ENCODE measurements around the gene RAD9A.
A peak's percentile ranks its signal among the peaks of the same experiment; 100 is the strongest.

RAD9A gene

GRCh38 chr11:67351275-67352005 lies 40.3 kb upstream of the RAD9A start (continued):
- TF ChIP-seq CREB5 (CRISPR knock-in tag; IDR thresholded peaks at IDR 0.05; ENCODE audit: low read depth) (no peak), ZNF8 (CRISPR knock-in tag; IDR thresholded peaks at IDR 0.05) (no peak)

- TF ChIP-seq CSRNP3 (CRISPR knock-in tag; IDR thresholded peaks at IDR 0.05) (no peak), OSR1 (CRISPR knock-in tag; IDR thresholded peaks at IDR 0.05) (no peak), ZFP3 (CRISPR knock-in tag; IDR thresholded peaks at IDR 0.05) (no peak)
- no peak; the same call in 2 of the 3 replicates for ATAC-seq
These were observed 39.1 kb upstream of the RAD9A start for GRCh38 chr11:67352546-67353316.

GRCh38 chr11:67353317-67354074 lies 38.3 kb upstream of the RAD9A start, which contains the start of gene POLD4:
POLD4 (minus strand) TSS chr11:67353546; CDS start chr11:67353399, 147 bp downstream.
- no peak for TF ChIP-seq PPARA (CRISPR knock-in tag; IDR thresholded peaks at IDR 0.05; ENCODE audit: borderline replicate concordance)
- 0 out of 2 replicates have a peak, but pooled peaks have one; percentile 27 for TF ChIP-seq GLIS3 (CRISPR knock-in tag; IDR thresholded peaks at IDR 0.05)
- ATAC-seq = peak; percentile 86

- no peak for TF ChIP-seq CSRNP3 (CRISPR knock-in tag; IDR thresholded peaks at IDR 0.05)
- TF ChIP-seq TOX (CRISPR knock-in tag; IDR thresholded peaks at IDR 0.05; ENCODE audit: borderline replicate concordance) = no peak
- no peak for TF ChIP-seq PATZ1 (CRISPR knock-in tag; IDR thresholded peaks at IDR 0.05; ENCODE audit: borderline replicate concordance)
- TF ChIP-seq SNAI2 (CRISPR knock-in tag; IDR thresholded peaks at IDR 0.05) = no peak
- TF ChIP-seq TSHZ2 (CRISPR knock-in tag; IDR thresholded peaks at IDR 0.05) = no peak
- TF ChIP-seq TCF4 (CRISPR knock-in tag; IDR thresholded peaks at IDR 0.05; ENCODE audit: borderline replicate concordance) = no peak
- TF ChIP-seq ZNF70 (CRISPR knock-in tag; IDR thresholded peaks at IDR 0.05) = no peak
- TF ChIP-seq RARB (CRISPR knock-in tag; IDR thresholded peaks at IDR 0.05) = no peak
- no peak for TF ChIP-seq CREB5 (CRISPR knock-in tag; IDR thresholded peaks at IDR 0.05; ENCODE audit: low read depth)
- TF ChIP-seq ZFP30 (CRISPR knock-in tag; IDR thresholded peaks at IDR 0.05) = no peak
- no peak for TF ChIP-seq ESRRG (CRISPR knock-in tag; IDR thresholded peaks at IDR 0.05)
- TF ChIP-seq CSDC2 (CRISPR knock-in tag; IDR thresholded peaks at IDR 0.05) = no peak
- TF ChIP-seq ARNTL (CRISPR knock-in tag; IDR thresholded peaks at IDR 0.05; ENCODE audit: borderline replicate concordance, low read depth) = no peak
- ATAC-seq = peak; percentile 16; the same call in 2 of the 3 replicates
These were observed 37.4 kb upstream of the RAD9A start for GRCh38 chr11:67354075-67355022.
